Caco-2 (cell line): Measurements from ENCODE around the gene TRIO. TPM values are rescaled to one million over a fixed set of nuclear protein-coding genes. Genes with fewer than 3 reads are reported as not detected.

Experiments used
- BruUV-seq: library from RNA; stranded (reverse); fragments of 400-500 nt; replicated peaks from 2 replicates; lab custom pipeline; 2021; lab: Mats Ljungman, UMichigan
- CTCF ChIA-PET: fragments of 300-600 bp; sonication (Branson Sonifier 250); formaldehyde crosslinking; loops from one replicate; lab custom pipeline; 2022; ENCODE audit warnings: antibody characterized with exemption; lab: Charles Lee
- POLR2A ChIA-PET: fragments of 300-600 bp; sonication (Branson Sonifier 250); formaldehyde crosslinking; loops from one replicate; lab custom pipeline; 2022; ENCODE audit warnings: antibody characterized with exemption; lab: Charles Lee
- DNase-seq, 2 experiments: peaks; one replicate each; pipeline versions ENCODE4 v3.0.0 to v3.0.0-alpha.2; 2020 to 2022
- H3K27me3 ChIP-seq: replicated peaks from 2 replicates; pipeline ENCODE4 v1.6.0; 2011; ENCODE audit warnings: low read length; ENCODE audit not compliant: control insufficient read depth, insufficient read depth
- H3K36me3 ChIP-seq: 2 replicates; pipeline ENCODE4 v1.5.1; 2011; ENCODE audit warnings: low read length; ENCODE audit not compliant: control insufficient read depth, insufficient read depth
- H3K4me1 ChIP-seq: fragments of 250-450 bp; sonication (Bioruptor Pico); 2 replicates; pipeline ENCODE4 v1.5.1; 2020; ENCODE audit warnings: mild to moderate bottlenecking
- H3K4me3 ChIP-seq: 2 replicates; pipeline ENCODE4 v1.5.1; 2011; ENCODE audit warnings: low read depth, mild to moderate bottlenecking, control low read depth, low read length
- H3K9me3 ChIP-seq: fragments of 250-450 bp; sonication (Bioruptor Pico); 2 replicates; pipeline ENCODE4 v1.5.1; 2020; ENCODE audit warnings: mild to moderate bottlenecking, moderate library complexity
- H3K27ac Mint-ChIP-seq: one replicate; pipeline ENCODE4 v1.8.0; 2022; ENCODE audit warnings: mixed read lengths; ENCODE audit not compliant: unreplicated experiment
- H3K27me3 Mint-ChIP-seq: one replicate; pipeline ENCODE4 v1.8.0; 2022; ENCODE audit warnings: mixed read lengths; ENCODE audit not compliant: insufficient read depth, unreplicated experiment
- H3K36me3 Mint-ChIP-seq: one replicate; pipeline ENCODE4 v1.8.0; 2022; ENCODE audit warnings: mild to moderate bottlenecking, mixed read lengths; ENCODE audit not compliant: insufficient read depth, unreplicated experiment
- H3K4me1 Mint-ChIP-seq: one replicate; pipeline ENCODE4 v1.8.0; 2022; ENCODE audit warnings: low read depth, mixed read lengths; ENCODE audit not compliant: unreplicated experiment
- H3K4me3 Mint-ChIP-seq: one replicate; pipeline ENCODE4 v1.8.0; 2022; ENCODE audit warnings: mild to moderate bottlenecking, moderate library complexity, mixed read lengths; ENCODE audit not compliant: unreplicated experiment
- H3K9me3 Mint-ChIP-seq: one replicate; pipeline ENCODE4 v1.8.0; 2022; ENCODE audit warnings: mixed read lengths; ENCODE audit not compliant: unreplicated experiment
- CTCF ChIP-seq, 2 experiments: fragments of 200-600 bp in 1 of 2; IDR thresholded peaks; 1 replicate in 1 of 2; 2 replicates in 1 of 2; pipeline versions ENCODE4 v1.5.1 to v1.8.0; 2011 to 2022; ENCODE audit warnings: antibody characterized with exemption in 1 of 2, control low read depth in 1 of 2, inconsistent platforms in 1 of 2, low read depth in 1 of 2, low read length in 1 of 2, mild to moderate bottlenecking in 1 of 2, moderate library complexity in 1 of 2; ENCODE audit not compliant: insufficient read depth in 1 of 2, severe bottlenecking in 1 of 2, unreplicated experiment in 1 of 2
- intact Hi-C: fragments of 100-400 bp; cut with micrococcal nuclease; formaldehyde crosslinking; loops from one replicate; pipeline ENCODE4 v1.10.0; 2022; ENCODE audit not compliant: unreplicated experiment
- total RNA-seq: library from RNA; stranded (reverse); gene quantifications from 2 replicates; pipeline ENCODE4 v1.2.3, GENCODE V29; 2022

TRIO gene
- total RNA-seq, 1 experiment from 2014 or later, result 92.0 TPM

GRCh38 chr5:14489643-14490042 is 346.5 kb downstream of the TRIO start:
- H3K4me3 ChIP-seq, result no peak overlapping the region
- H3K27me3 ChIP-seq, result no peaks in the 10 kb centered on the region
- no peaks in the 10 kb centered on the region for H3K9me3 ChIP-seq
- Mint-ChIP-seq H3K36me3 (peaks cover 54% of the 10 kb centered on the region), H3K27me3 (no peaks in the 10 kb centered on the region), H3K27ac (no peak overlapping the region), H3K4me3 (no peak overlapping the region), H3K4me1 (no peaks in the 10 kb centered on the region), H3K9me3 (no peaks in the 10 kb centered on the region)
- intact Hi-C loops, result no loop called here
- H3K4me1 ChIP-seq, result no peaks in the 10 kb centered on the region
- H3K36me3 ChIP-seq, result peaks cover 3% of the 10 kb centered on the region; the same call in 1 of the 2 replicates
- ChIA-PET POLR2A (no interaction called here), CTCF (no interaction called here)
- DNase-seq, result no peak
- TF ChIP-seq CTCF (IDR thresholded peaks at IDR 0.05; ENCODE audit: insufficient read depth in 1 of 2, low read depth in 1 of 2, low read length in 1 of 2, severe bottlenecking in 1 of 2, unreplicated experiment in 1 of 2), result no peak
- BruUV-seq, result no TSS peak

- peaks cover 55% of the 10 kb centered on the region for H3K36me3 Mint-ChIP-seq
- H3K4me1 Mint-ChIP-seq, result no peaks in the 10 kb centered on the region
- no peak overlapping the region for H3K27ac Mint-ChIP-seq
- H3K4me1 ChIP-seq, result no peaks in the 10 kb centered on the region
- DNase-seq, result no peak
- intact Hi-C loops, result no loop called here
- no peak for TF ChIP-seq CTCF (IDR thresholded peaks at IDR 0.05; ENCODE audit: insufficient read depth in 1 of 2, low read depth in 1 of 2, low read length in 1 of 2, severe bottlenecking in 1 of 2, unreplicated experiment in 1 of 2)
- no peaks in the 10 kb centered on the region for H3K9me3 ChIP-seq
- no peak overlapping the region for H3K4me3 ChIP-seq
- ChIA-PET CTCF (no interaction called here), POLR2A (no interaction called here)
- H3K27me3 ChIP-seq, result no peaks in the 10 kb centered on the region
- H3K9me3 Mint-ChIP-seq, result no peaks in the 10 kb centered on the region
- peaks cover 3% of the 10 kb centered on the region for H3K36me3 ChIP-seq
- no peaks in the 10 kb centered on the region for H3K27me3 Mint-ChIP-seq
- no TSS peak for BruUV-seq
- no peak overlapping the region for H3K4me3 Mint-ChIP-seq
Observed at GRCh38 chr5:14490309-14490711, 347.2 kb downstream of the TRIO start.

GRCh38 chr5:14491015-14491915 is 348.1 kb downstream of the TRIO start:
- H3K27me3 ChIP-seq, result no peaks in the 10 kb centered on the region
- TF ChIP-seq CTCF (IDR thresholded peaks at IDR 0.05; ENCODE audit: insufficient read depth in 1 of 2, low read depth in 1 of 2, low read length in 1 of 2, severe bottlenecking in 1 of 2, unreplicated experiment in 1 of 2), result no peak
- ChIA-PET POLR2A (no interaction called here), CTCF (no interaction called here)
- no peaks in the 10 kb centered on the region for H3K9me3 ChIP-seq
- Mint-ChIP-seq H3K4me3 (no peak overlapping the region), H3K9me3 (no peaks in the 10 kb centered on the region), H3K4me1 (no peaks in the 10 kb centered on the region), H3K36me3 (peaks cover 50% of the 10 kb centered on the region), H3K27me3 (no peaks in the 10 kb centered on the region), H3K27ac (no peak overlapping the region)
- H3K4me1 ChIP-seq, result no peaks in the 10 kb centered on the region
- BruUV-seq, result no TSS peak
- no peak for DNase-seq
- H3K4me3 ChIP-seq, result no peak overlapping the region
- intact Hi-C loops, result no loop called here
- H3K36me3 ChIP-seq, result peaks cover 3% of the 10 kb centered on the region
